Left cardiac atrium (tissue), 4 donors: Measurements from ENCODE around the gene PRKN. TPM values are rescaled to one million over a fixed set of nuclear protein-coding genes. Genes with fewer than 3 reads are reported as not detected.

Experiments used
- ATAC-seq, 2 donors: fragments of 200-7000 bp; cut with Tn5 transposase; one replicate each; pipeline ENCODE4 v1.9.1; 2020; ENCODE audit warnings: mild to moderate bottlenecking in 2 of 2, moderate library complexity in 2 of 2
- DNase-seq: peaks from one replicate; pipeline ENCODE4 v3.0.0-alpha.2; 2020
- intact Hi-C, 2 donors: fragments of 100-400 bp; cut with DNase I; formaldehyde crosslinking; loops; one replicate each; pipeline versions ENCODE4 v1.14.1 to v1.15.1; 2022 to 2023
- total RNA-seq, 2 donors: library from RNA; stranded (reverse); fragmentation: NEBNext Ultra II Directional; extraction: Animal tissue kit (Norgen Biotek cat#: 25700); gene quantifications; one replicate each; pipeline ENCODE4 v1.2.1, GENCODE V29; 2021
- donor health status: DM: no; HTN: yes; CAD: no.
- donor health status: DM: no; HTN: yes; CAD: no; lungs with severe emphysema.
- donor health status: DM: yes; HTN: yes; CAD: no.
- donor health status: Dilated cardiomyopathy.

Gene PRKN
- total RNA-seq, 2 donors from 2014 or later, result 13.8 to 22.2 TPM

DNA sequence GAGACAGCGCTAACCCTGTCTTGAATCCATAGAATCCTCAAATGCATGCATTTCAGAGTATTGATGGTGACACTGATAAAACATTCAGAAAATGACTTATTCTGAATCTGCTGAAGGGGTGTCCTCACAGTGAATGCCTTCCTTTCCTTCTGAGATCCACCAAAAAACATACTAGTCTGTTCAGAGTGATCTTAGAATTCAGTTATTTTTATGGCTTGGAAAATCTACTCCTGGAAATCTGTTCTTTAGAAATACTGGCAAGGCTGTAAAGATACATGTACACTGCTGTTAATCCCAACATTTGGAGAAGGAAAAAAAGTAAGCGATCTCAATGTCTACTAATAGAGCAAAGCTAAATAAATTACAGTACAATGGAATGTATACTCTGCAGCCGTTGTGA, 781.1 kb downstream of the PRKN start:
- DNase-seq, result no peak
- ATAC-seq, result no peak
- intact Hi-C loops, result no loop called here

DNA sequence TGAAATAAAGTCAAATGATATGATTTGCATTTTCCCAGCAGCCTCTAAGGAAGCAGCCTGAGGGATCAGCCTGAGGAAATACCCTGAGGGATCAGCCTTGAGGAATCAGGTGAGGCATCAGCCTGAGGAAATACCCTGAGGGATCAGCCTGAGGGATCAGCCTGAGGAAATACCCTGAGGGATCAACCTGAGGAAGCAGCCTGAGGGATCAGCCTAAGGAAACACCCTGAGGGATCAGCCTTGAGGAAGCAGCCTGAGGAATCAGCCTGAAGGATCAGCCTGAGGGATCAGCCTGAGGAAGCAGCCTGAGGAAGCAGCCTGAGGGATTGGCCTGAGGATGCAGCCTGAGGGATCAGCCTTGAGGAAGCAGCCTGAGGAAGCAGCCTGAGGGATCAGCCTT, 784.0 kb downstream of the PRKN start:
- no peak for DNase-seq
- ATAC-seq, result no peak
- intact Hi-C loops, result no loop called here

DNA sequence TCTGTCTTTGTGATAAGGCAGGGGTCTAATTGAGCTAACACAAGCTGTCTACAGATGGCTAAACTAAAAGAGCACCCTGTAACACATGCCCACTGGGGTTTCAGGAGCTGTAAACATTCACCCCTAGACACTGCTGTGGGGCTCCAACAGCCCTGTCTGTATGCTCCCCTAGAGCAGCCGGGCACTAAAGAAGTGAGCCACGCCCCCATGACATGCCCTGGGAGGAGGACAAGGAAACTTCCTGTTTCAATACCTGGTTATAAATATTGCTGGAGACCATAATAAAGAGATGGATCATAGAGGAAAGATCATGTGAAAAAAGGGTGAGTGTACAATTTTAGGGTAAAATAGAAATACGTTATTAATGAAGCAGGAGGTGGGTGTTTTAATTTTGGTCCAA, 786.0 kb downstream of the PRKN start:
- intact Hi-C loops, result no loop called here
- DNase-seq (no peak), ATAC-seq (no peak)

DNA sequence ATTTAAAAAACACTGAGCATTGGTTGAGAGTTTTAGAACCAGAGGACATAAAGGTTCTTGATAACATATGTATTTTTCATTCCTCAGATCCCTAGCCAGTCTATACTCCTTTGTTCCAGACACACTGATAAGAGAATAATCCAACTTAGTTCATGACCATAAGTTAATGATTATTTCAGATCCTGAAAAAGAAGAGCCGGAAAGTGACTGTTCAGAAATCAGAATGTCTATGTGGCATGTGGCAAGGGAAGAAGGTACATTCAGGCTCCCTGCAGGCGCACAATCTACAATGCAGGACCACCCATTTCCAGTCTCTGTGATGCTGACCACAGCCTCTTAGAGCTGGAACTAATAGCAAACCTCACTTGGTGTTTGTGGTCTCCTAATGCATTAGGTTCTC, 787.0 kb downstream of the PRKN start:
- no peak for ATAC-seq
- DNase-seq, result no peak
- intact Hi-C loops, result no loop called here

DNA sequence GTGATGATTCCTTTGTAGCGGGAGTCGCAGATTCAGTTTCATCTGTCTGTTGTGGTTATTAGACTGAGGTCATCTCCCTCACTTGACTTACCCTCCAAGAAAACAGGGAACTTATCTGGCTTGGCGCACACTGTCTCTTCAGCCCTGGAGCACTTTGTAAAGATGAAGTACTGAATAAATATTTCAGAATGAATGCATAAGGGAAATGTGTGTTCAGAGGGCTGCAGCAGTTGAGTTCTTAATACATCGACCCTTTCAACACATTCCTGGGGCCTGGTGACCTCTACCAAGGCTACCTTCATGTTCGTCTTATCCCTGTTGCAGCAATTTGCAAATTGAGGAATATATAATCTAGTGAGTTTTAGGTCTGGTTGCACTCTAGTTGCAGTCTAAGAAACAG, 801.2 kb downstream of the PRKN start:
- ATAC-seq (no peak), DNase-seq (no peak)
- intact Hi-C loops, result no loop called here

DNA sequence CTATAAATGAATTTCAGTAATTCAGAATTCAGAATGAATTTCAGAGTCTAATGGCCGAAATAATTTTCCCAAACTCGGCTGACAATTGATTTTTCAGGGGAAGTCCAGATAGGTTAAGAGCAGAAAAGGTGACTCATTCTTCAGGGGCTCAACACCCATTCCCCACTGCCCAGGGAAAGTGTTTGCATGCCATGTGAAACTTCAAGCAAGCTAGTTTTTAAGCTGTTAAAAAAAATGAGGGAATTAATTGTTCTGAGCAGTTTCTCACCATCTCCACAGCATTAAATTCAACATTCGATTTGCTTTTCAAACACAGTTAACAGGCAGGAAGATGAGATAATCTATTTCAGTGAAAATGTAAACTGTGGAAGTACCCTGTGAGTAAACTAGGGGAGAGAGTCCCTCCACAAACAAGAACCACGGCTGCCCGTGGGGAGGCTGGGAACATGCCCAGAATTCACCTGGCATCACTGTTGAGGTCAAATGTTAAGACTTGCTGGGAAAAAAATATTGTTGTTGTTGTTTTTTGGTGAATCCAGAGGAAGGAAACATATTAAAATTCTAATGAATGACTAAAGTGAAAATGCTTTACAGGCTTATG, 803.0 kb downstream of the PRKN start:
- intact Hi-C loops, result no loop called here
- no peak for ATAC-seq
- DNase-seq, result no peak

DNA sequence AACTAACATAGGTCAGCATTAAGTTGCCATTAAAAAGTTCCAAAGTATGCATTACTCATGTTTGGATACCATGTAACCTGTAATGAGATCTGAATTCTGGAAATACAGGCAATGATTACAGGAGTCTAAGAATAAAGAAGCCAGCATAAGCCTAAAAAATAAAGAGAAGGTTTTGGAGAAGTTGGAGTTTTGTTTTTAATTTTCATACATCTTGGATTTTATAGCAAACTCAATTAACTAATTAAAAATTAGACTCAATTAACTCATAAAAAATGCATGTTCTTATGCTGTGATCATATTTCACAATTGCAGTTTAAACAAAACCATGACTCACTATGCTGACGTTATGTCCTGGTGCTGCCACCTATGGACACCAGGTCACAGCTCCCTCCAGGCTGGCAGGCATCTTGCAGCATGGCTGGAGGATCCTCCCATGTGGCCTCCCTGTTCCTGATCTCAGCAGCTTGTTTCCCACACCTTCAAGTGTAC, 804.9 kb downstream of the PRKN start:
- intact Hi-C loops, result no loop called here
- ATAC-seq (peak; percentile 44 to 79), DNase-seq (peak; percentile 58)

DNA sequence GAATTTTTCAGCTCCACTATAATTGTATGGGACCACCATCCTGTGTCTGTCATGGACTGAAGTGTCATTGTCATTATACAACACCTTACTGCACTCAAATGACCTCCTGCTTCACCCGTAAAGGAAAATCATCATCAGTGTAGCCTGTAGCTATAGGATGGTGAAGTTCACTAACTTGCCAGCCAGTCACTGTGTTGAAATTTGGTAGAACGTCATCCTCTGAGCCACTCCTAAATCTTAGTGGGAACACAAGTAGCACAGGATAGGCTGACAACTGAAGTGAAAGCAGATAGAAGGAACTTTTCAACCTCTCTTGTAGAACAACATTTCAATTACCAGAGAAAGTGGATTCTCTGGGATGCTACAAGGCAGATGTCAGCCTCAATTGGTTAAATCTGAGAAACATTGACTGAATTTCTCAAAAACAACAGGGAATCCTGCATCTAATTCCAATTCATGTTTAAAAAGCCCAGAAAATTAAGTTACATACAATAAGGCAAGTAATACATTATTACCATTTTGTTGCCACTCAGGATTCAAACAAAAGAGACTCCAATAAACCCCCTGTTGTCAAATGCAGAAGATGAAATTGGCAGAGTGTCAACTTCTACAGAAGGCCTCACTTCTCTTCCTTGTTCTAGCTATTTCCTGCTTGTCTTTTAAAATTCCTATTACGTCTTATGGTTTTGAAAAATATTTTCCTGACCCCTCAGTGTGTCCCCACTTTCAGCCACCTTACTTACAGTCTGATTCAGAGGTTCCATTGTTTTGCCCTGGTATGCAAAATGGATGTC, 805.8 kb downstream of the PRKN start:
- ATAC-seq, result no peak
- no peak for DNase-seq
- intact Hi-C loops, result no loop called here

DNA sequence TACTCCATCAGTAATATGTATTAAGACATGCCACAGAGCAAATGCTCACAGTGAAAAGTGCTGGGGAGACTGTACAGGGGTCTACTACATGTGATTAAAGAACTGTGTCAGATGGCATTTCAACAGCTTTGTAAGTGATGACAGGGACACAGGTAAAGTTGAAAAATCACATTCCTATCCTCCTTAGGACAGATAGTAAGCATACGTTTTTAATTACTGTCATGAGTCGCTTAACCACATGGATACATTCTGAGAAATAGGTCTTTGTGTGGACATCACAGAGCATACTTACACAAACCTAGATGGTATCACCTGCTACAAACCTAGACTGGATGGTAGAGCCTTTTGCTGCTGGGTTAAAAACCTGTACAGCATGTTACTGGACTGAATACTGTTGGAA, 807.9 kb downstream of the PRKN start:
- intact Hi-C loops, result no loop called here
- ATAC-seq, result no peak

DNA sequence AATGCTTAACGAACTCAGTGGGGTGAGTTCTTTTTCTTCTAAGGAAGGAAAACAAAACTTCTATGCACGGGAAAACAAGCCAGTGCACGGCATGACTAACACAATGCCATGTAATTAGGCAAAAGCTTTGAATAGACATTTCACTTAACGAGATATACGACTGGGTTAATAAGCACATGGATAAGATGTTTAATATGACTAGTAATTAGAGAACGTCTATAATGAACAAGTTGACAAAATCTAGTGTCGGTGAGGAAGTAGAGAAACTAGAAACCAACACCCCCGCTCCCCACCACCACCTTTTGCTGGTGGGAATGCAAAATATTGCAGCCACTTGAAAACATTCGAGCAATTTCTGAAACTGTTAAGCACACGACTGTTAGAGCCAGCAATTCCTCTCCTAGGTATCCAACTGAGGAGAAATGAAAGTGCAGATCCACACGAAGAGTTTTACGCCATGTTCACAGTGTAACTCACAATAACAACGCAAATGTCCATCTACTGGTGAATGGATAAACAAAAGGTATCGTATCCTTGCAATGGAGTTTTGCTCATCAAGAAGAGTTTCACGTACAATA, 808.8 kb downstream of the PRKN start:
- ATAC-seq, result no peak
- intact Hi-C loops, result no loop called here
- no peak for DNase-seq

More for the DNA sequence above, 807.9 kb downstream of the PRKN start:
- no peak for DNase-seq

DNA sequence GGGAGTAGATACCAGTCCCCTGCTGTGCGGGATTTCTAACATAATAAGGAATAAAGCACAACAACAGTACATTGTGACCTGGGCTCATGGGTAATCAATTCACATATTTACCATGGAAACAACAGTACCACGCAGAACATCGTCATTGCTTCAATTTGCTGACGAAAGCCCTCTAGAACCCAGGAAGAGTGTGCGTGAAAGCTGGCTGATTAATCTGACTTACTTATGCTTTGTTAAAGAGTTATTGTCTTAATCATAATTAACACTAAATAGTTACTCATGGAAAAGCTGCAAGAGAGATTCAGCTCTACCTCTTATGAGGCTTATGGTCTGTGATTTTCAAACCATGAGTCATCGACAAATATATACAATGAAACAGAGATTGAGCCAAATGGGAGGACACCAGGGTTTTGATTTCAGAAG, 809.4 kb downstream of the PRKN start:
- intact Hi-C loops, result no loop called here
- DNase-seq (no peak), ATAC-seq (no peak)

DNA sequence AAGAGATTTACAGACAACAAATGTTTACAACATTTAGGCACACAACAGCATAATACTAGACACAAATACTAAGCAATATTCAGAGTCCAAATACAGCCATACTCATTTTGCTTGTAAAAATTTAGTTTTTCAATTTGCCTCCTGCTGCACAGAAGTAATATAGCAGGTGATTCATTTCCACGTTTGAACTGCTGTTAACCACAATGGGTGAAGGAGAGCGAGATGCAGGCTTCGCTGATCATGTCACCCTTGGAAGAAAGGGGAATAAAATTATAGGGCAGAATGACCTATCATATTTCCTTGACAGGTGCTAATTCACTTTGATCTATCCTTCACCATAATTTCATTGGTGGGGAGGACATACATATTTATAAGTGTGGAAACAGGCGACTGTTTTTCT, 809.9 kb downstream of the PRKN start:
- intact Hi-C loops, result no loop called here
- DNase-seq (no peak), ATAC-seq (no peak)

DNA sequence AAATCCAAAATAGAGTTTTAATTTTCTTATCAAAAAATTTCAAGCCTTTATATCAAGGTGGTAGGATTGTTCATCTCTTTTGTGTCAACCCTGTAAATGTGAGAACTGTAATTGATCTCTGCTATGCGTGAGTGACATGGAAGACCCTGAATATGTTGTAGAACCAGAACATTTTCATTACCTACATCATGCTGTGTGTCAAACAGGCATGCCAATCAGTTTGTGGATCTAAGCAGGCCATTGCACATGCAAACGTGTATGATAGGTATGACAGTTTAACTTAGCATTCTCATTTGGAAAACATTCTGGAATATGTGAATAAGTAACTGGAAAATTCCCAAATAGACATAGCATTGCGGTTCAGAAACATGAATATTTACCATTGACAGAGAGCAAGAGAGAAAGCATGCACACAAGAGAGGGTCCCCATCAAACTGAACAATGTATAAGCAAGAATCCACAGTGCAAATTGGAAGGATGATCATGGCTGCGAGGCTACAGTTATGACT, 812.1 kb downstream of the PRKN start:
- no peak for DNase-seq
- intact Hi-C loops, result no loop called here
- ATAC-seq, result no peak

DNA sequence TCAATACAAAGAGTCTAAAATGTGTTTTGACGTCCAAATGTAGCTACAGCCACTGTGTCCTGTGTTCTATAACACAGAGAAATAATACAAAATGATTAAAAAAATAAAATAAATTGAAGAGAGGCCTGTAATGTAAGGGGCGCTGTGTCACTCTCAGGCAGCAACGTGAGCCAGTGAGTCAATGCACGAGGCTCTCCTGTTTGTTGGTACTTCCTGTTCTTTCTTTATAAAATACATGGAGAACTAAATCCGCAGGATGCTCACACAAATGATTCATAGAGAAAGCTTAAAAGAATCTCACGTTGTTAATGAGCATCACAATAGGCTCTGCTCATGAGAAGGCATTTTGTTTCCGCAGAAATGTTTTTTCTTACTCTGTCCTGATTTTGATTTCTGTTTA, 818.7 kb downstream of the PRKN start:
- intact Hi-C loops, result no loop called here
- DNase-seq (no peak), ATAC-seq (no peak)

DNA sequence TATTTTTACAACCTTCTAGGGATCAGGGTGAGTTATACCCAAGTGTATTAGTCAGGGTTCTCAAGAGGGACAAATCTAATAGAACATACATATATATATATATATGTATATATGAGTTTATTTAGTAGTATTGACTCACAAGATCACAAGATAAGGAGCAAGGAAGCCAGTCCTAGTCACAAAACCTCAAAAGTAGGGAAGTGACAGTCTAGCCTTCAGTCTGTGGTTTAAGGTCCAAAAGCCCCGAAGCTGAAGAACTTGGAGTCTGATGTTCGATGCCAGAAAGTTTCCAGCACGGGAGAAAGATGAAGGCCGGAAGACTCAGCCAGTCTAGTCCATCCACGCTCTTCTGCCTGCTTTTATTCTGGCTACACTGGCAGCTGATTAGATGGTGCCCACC, 821.0 kb downstream of the PRKN start:
- intact Hi-C loops, result no loop called here
- no peak for DNase-seq
- ATAC-seq, result no peak

DNA sequence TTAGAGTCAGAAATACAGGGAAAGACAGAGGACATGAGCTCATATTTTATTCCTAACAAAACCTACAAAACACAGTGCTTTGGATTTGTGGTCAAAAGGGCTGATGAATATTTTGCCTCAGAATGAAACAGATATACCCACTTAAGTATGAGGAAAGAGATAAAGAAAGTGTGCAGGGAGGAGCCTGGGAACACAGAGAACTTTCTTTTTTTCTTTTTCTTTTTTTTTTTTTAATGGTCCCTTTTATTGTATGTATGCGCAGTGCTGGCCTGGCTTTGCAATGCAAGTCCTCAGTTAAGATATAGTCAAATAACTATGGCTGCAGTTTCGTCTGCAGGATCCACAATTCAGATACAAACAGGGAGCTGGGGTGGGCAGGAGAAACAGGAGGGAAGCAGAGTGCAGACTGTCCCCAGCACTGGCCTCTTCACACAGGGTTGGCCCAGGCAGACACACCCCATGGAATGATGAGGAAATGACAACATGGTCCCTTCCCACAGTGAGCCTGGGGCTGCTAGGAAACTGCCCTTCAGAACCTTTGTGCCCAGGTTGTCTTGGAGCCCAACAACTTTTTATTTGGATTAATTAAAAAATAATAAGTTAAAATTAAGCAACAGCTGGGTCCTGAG, 823.9 kb downstream of the PRKN start:
- DNase-seq (no peak), ATAC-seq (no peak)
- intact Hi-C loops, result no loop called here

DNA sequence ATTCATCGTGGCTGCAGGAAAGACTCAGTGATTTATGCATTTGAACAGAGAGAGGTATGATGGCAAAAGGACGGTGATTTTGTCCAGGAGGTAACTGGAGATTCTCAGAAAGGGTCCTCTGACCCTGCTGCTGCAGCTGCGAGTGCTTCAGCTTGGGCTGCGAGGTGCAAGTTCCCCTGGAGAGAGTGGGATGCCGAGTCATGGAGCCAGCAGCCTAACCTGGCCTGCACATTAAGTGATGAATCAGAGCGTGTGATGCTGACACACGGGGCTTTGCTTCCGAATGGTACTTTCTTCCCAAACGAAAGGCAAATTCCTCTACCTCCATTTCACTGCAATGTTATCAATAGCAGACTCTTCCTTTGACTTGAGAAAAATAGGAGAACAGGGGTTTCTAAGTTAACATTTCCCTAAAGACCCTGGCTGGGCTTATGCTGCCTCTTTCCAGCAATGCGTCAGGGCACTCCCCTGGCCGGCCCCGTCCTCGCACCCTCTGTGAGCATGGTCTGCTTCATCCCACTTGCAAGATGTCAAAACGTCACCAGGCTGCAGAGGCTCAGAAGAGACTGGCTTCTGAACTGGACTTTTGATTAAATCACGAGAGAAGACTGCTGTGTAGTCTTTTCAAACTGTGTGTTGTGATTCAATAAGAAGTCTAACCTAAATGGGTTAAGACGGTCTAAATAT, 825.7 kb downstream of the PRKN start:
- DNase-seq, result no peak
- ATAC-seq, result no peak
- intact Hi-C loops, result no loop called here

DNA sequence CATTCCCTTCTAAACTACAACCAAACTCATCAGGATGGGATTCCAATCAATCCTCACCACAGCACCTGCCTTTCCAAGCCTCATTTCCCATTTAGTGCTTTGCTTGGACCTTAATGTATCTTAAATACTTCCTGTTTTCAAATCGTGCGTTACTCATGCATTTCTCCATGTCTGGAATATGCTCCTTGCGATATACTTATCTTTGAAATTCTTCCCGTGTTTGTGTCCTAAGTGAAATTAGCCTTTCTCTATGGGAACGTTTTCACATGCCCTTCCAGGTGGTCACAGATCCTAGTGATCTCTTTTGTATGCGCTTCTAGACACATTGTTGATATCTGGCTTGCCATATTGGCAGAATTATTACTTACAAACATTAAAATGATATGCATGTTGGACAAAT, 833.1 kb downstream of the PRKN start:
- no peak for ATAC-seq
- DNase-seq, result no peak
- intact Hi-C loops, result no loop called here

DNA sequence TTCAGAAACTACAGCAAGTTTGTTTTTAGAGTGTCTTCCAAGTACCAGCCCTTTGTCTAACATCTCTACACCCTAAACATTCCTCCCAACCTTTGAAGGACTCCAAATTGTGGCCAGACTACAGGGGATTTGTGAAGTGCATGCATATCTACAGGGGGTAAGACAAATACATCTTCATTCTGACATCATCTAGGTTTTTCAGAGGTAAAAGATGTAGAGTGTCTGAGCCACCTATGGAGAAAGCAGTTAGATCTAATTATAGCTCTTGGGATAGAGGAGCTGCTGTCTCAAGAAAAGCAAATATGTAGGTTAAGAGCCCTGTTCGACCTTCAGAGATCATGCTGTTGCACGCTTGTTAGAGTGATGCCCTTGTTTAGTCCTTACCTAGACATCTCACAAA, 836.0 kb downstream of the PRKN start:
- intact Hi-C loops, result no loop called here
- no peak for DNase-seq
- ATAC-seq, result no peak
